ENCODE data around the gene DTNB.

DTNB gene

GRCh38 chr2:25654801-25655200, 18.6 kb downstream of the DTNB start:
- no peak for TF ChIP-seq CTCF (IDR thresholded peaks at IDR 0.05; ENCODE audit: low read depth, low read length, missing control alignments)
- no peak overlapping the region for H3K4me3 ChIP-seq (replicated peaks; ENCODE audit: low read depth, low read length)
- DNase-seq (ENCODE audit: extremely low read depth, low read depth), result no peak

- H3K4me3 ChIP-seq (replicated peaks; ENCODE audit: low read depth, low read length), result no peak overlapping the region
- TF ChIP-seq CTCF (IDR thresholded peaks at IDR 0.05; ENCODE audit: low read depth, low read length, missing control alignments), result no peak
- DNase-seq (ENCODE audit: extremely low read depth, low read depth), result no peak
These were observed 21.5 kb downstream of the DTNB start for GRCh38 chr2:25651782-25652455.

DNA sequence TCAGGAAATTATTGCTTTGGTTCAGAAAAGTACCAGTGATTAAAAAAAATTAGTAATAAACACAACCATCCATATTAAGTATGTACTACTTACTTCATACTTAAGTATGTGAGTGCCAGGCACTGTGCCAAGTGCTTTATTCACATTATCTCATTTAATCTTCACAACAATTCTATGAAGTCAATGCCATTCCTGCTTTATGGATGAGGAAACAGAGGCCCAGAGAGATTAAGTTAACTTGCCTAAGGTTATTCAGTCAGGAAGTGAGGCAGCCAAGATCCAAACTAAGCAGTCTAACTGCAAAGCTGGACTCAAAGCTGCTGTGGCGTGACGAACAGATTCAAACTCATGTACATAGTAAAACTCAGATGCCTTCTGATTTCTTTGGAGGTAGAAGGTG, 22.3 kb downstream of the DTNB start:
- no peak for TF ChIP-seq CTCF (IDR thresholded peaks at IDR 0.05; ENCODE audit: low read depth, low read length, missing control alignments)
- H3K4me3 ChIP-seq (replicated peaks; ENCODE audit: low read depth, low read length), result no peak overlapping the region
- DNase-seq (ENCODE audit: extremely low read depth, low read depth), result no peak

DNA sequence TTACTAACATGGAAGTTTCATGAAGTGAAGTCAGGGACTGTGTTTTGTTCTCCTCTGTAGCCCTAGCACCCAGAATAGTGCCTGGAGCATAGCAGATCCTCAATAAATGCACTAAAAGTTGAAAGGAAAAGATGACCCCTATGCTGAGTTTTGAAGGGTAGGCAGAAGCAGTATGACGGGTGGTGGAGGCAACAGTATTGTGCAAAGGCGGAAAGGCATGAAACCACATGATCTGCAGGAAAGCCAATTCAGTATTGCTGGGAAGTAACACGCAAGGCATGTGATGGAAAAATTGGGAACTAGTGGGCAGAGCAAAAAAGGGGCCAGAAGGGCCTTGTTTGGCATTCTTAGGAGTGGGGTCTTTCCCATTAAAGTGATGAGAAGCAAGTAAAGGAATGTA, 23.1 kb downstream of the DTNB start:
- no peak for DNase-seq (ENCODE audit: extremely low read depth, low read depth)
- no peak for TF ChIP-seq CTCF (IDR thresholded peaks at IDR 0.05; ENCODE audit: low read depth, low read length, missing control alignments)
- no peak overlapping the region for H3K4me3 ChIP-seq (replicated peaks; ENCODE audit: low read depth, low read length)

DNA sequence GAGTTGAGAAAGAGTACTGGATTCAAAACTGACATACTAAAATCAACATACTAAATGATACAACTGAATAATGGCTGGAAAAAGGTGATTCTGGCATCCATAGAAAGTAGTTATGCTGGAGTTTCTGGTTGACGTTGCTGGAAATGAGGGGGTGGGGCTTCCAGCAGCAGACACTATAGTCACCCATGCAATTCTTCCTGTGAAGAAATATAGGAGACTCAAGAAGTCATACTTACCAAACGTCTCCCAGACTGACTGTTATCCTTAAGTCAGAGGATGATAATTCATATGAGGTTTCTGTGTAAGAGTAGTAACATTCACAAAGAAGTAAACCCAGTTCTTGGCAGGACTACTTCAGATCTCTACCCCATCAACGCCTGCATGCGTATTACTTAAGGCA, 23.6 kb downstream of the DTNB start:
- TF ChIP-seq CTCF (IDR thresholded peaks at IDR 0.05; ENCODE audit: low read depth, low read length, missing control alignments), result no peak

GRCh38 chr2:25642298-25642697, 31.1 kb downstream of the DTNB start:
- TF ChIP-seq CTCF (IDR thresholded peaks at IDR 0.05; ENCODE audit: low read depth, low read length, missing control alignments), result no peak
- no peak for DNase-seq (ENCODE audit: extremely low read depth, low read depth)
- no peak overlapping the region for H3K4me3 ChIP-seq (replicated peaks; ENCODE audit: low read depth, low read length)

More for the DNA sequence above, 23.6 kb downstream of the DTNB start:
- no peak overlapping the region for H3K4me3 ChIP-seq (replicated peaks; ENCODE audit: low read depth, low read length)
- DNase-seq (ENCODE audit: extremely low read depth, low read depth), result no peak

GRCh38 chr2:25639696-25640095, 33.7 kb downstream of the DTNB start:
- no peak overlapping the region for H3K4me3 ChIP-seq (replicated peaks; ENCODE audit: low read depth, low read length)
- no peak for TF ChIP-seq CTCF (IDR thresholded peaks at IDR 0.05; ENCODE audit: low read depth, low read length, missing control alignments)
- DNase-seq (ENCODE audit: extremely low read depth, low read depth), result no peak

All from HFF-Myc (cell line).